GM13976 (cell line): ENCODE results near the gene VPS4B.

Source experiments
- DNase-seq: peaks from one replicate; pipeline ENCODE4 v3.0.0; 2012; ENCODE audit warnings: low spot score
- CTCF ChIP-seq: IDR thresholded peaks from 2 replicates; pipeline ENCODE4 v1.5.1; 2012; ENCODE audit warnings: borderline replicate concordance, mild to moderate bottlenecking; ENCODE audit not compliant: insufficient read depth; ENCODE audit errors: extremely low read depth, missing control alignments, control extremely low read depth
- in situ Hi-C: fragments of 300-500 bp; cut with MboI; formaldehyde crosslinking; loops from one replicate; pipeline ENCODE4 v1.12.0; 2022; ENCODE audit warnings: low sequenced_read_pairs, mixed read lengths, inconsistent platforms; ENCODE audit not compliant: unreplicated experiment

The VPS4B gene

GRCh38 chr18:63379639-63379962 is 42.7 kb downstream of the VPS4B start:
- no peak for TF ChIP-seq CTCF
- in situ Hi-C loops = no loop called here
- no peak for DNase-seq

GRCh38 chr18:63378919-63379638 is 43.2 kb downstream of the VPS4B start:
- TF ChIP-seq CTCF = no peak
- in situ Hi-C loops = no loop called here
- DNase-seq = peak; percentile 36

GRCh38 chr18:63377275-63377980 is 44.8 kb downstream of the VPS4B start:
- no peak for TF ChIP-seq CTCF
- in situ Hi-C loops = no loop called here
- DNase-seq = no peak

- no peak for TF ChIP-seq CTCF
- in situ Hi-C loops = no loop called here
- no peak for DNase-seq
Measured at GRCh38 chr18:63376538-63376937, 45.7 kb downstream of the VPS4B start.

GRCh38 chr18:63374540-63374939 is 47.7 kb downstream of the VPS4B start:
- TF ChIP-seq CTCF = no peak
- in situ Hi-C loops = no loop called here
- DNase-seq = no peak

GRCh38 chr18:63373161-63373560 is 49.1 kb downstream of the VPS4B start:
- TF ChIP-seq CTCF = no peak
- in situ Hi-C loops = no loop called here
- DNase-seq = no peak
